H1 (cell line): ENCODE data around the gene SLC7A8. TPM values are rescaled to one million over a fixed set of nuclear protein-coding genes. Genes with fewer than 3 reads are reported as not detected.

ENCODE experiments used
- CTCF ChIA-PET: fragments of 300-600 bp; sonication (Branson Sonifier 250); formaldehyde crosslinking; loops from one replicate; lab custom pipeline; 2021; ENCODE audit not compliant: partially characterized antibody; lab: Charles Lee
- POLR2A ChIA-PET: fragments of 300-600 bp; sonication (Branson Sonifier 250); formaldehyde crosslinking; loops from one replicate; lab custom pipeline; 2021; ENCODE audit warnings: inconsistent platforms; ENCODE audit not compliant: partially characterized antibody; lab: Charles Lee
- DNase-seq, 2 experiments: peaks; one replicate each; pipeline versions ENCODE4 v3.0.0 to v3.0.0-alpha.2; 2010 to 2022; ENCODE audit warnings: low spot score in 2 of 2, low read depth in 1 of 2, mixed read lengths in 1 of 2
- FAIRE-seq: peaks from 2 replicates; lab custom pipeline; 2011; peaks lifted over from hg19 to GRCh38; lab: Jason Lieb, UNC
- H2AFZ ChIP-seq: 2 replicates; pipeline ENCODE4 v1.8.1; 2012; ENCODE audit warnings: low read length, inconsistent platforms
- H2AK5ac ChIP-seq: 2 replicates; pipeline ENCODE4 v1.6.1; 2013; ENCODE audit warnings: low read depth, low read length
- H2BK120ac ChIP-seq: replicated peaks from 2 replicates; pipeline ENCODE3; 2013; ENCODE audit warnings: low read depth, low read length, inconsistent platforms
- H2BK12ac ChIP-seq: 2 replicates; pipeline ENCODE4 v1.6.1; 2013; ENCODE audit warnings: low read depth, low read length
- H2BK15ac ChIP-seq: 2 replicates; pipeline ENCODE4 v1.6.1; 2013; ENCODE audit warnings: low read length
- H2BK20ac ChIP-seq: 2 replicates; pipeline ENCODE4 v1.6.1; 2013; ENCODE audit warnings: low read length
- H2BK5ac ChIP-seq: 2 replicates; pipeline ENCODE4 v1.6.1; 2013; ENCODE audit warnings: low read depth, low read length
- H3K14ac ChIP-seq: 2 replicates; pipeline ENCODE4 v1.6.1; 2013; ENCODE audit warnings: inconsistent platforms; ENCODE audit not compliant: insufficient read length
- H3K18ac ChIP-seq: 2 replicates; pipeline ENCODE4 v1.6.1; 2013; ENCODE audit warnings: low read length; ENCODE audit errors: extremely low read depth
- H3K23ac ChIP-seq: 2 replicates; pipeline ENCODE4 v1.6.1; 2013; ENCODE audit warnings: inconsistent platforms; ENCODE audit not compliant: insufficient read length
- H3K23me2 ChIP-seq: 2 replicates; pipeline ENCODE4 v1.6.1; 2013; ENCODE audit warnings: low read depth, low read length
- H3K27ac ChIP-seq: 2 replicates; pipeline ENCODE4 v1.6.1; 2011; ENCODE audit warnings: low read depth, low read length, inconsistent platforms
- H3K27me3 ChIP-seq, 4 experiments: replicated peaks in 1 of 4; 1 replicate in 1 of 4; 2 replicates in 3 of 4; pipeline versions ENCODE4 v1.6.1 to v1.8.1; 2011 to 2013; ENCODE audit warnings: low read length in 3 of 4, mild to moderate bottlenecking in 3 of 4, inconsistent platforms in 2 of 4, mixed read lengths in 2 of 4, moderate library complexity in 1 of 4; ENCODE audit not compliant: control insufficient read depth in 3 of 4, insufficient read depth in 3 of 4; ENCODE audit errors: extremely low read depth in 1 of 4
- H3K36me3 ChIP-seq, 4 experiments: 2 replicates each; pipeline versions ENCODE4 v1.6.1 to v1.8.1; 2011 to 2013; ENCODE audit warnings: mild to moderate bottlenecking in 4 of 4, low read length in 3 of 4, moderate library complexity in 2 of 4, control low read depth in 1 of 4, inconsistent platforms in 1 of 4; ENCODE audit not compliant: insufficient read depth in 4 of 4, control insufficient read depth in 2 of 4
- H3K4ac ChIP-seq: replicated peaks from 2 replicates; pipeline ENCODE3; 2013; ENCODE audit warnings: low read length, low read depth, mixed read lengths, inconsistent platforms; ENCODE audit not compliant: insufficient read length
- H3K4me1 ChIP-seq, 4 experiments: replicated peaks in 1 of 4; 1 replicate in 1 of 4; 2 replicates in 3 of 4; pipeline versions ENCODE4 v1.6.1 to v1.8.1; 2011 to 2013; ENCODE audit warnings: low read length in 3 of 4, inconsistent platforms in 2 of 4, mixed read lengths in 1 of 4; ENCODE audit not compliant: insufficient read depth in 4 of 4, control insufficient read depth in 3 of 4
- H3K4me2 ChIP-seq, 2 experiments: 2 replicates each; pipeline versions ENCODE4 v1.6.1 to v1.8.1; 2011 to 2013; ENCODE audit warnings: low read depth in 2 of 2, low read length in 2 of 2, control low read depth in 1 of 2, inconsistent platforms in 1 of 2, mild to moderate bottlenecking in 1 of 2; ENCODE audit not compliant: insufficient read depth in 1 of 2
- H3K4me3 ChIP-seq, 4 experiments: fragments of 200-600, 300-600 bp in 1 of 4; sonication (generic), shearing (Covaris generic), sonication (Bioruptor Twin) in 1 of 4; 2 replicates each; pipeline versions ENCODE4 v1.5.1 to v1.8.1; 2011 to 2016; ENCODE audit warnings: low read length in 4 of 4, low read depth in 3 of 4, control low read depth in 2 of 4, inconsistent platforms in 2 of 4, mild to moderate bottlenecking in 2 of 4, mixed read lengths in 1 of 4, moderate library complexity in 1 of 4; ENCODE audit not compliant: insufficient read depth in 2 of 4; ENCODE audit errors: extremely low read depth in 1 of 4
- H3K56ac ChIP-seq: replicated peaks from 2 replicates; pipeline ENCODE3; 2013; ENCODE audit warnings: low read depth, mild to moderate bottlenecking, mixed read lengths, low read length, inconsistent platforms; ENCODE audit not compliant: insufficient read length
- H3K79me1 ChIP-seq: 2 replicates; pipeline ENCODE4 v1.6.1; 2013; ENCODE audit warnings: low read depth, low read length, control low read depth
- H3K79me2 ChIP-seq, 2 experiments: 2 replicates each; pipeline versions ENCODE4 v1.6.1 to v1.8.1; 2012 to 2013; ENCODE audit warnings: low read length in 2 of 2, mild to moderate bottlenecking in 2 of 2, inconsistent platforms in 1 of 2; ENCODE audit not compliant: insufficient read depth in 2 of 2, control insufficient read depth in 1 of 2
- H3K9ac ChIP-seq, 4 experiments: replicated peaks in 1 of 4; 1 replicate in 1 of 4; 2 replicates in 3 of 4; pipeline versions ENCODE4 v1.6.1 to v1.8.1; 2011 to 2013; ENCODE audit warnings: low read depth in 3 of 4, low read length in 3 of 4, control low read depth in 2 of 4, mild to moderate bottlenecking in 2 of 4, moderate library complexity in 2 of 4, inconsistent platforms in 1 of 4; ENCODE audit errors: extremely low read depth in 1 of 4
- H3K9me3 ChIP-seq, 2 experiments: 2 replicates each; pipeline versions ENCODE4 v1.6.1 to v1.8.1; 2012 to 2013; ENCODE audit warnings: mild to moderate bottlenecking in 2 of 2, moderate library complexity in 2 of 2, control low read depth in 1 of 2, inconsistent platforms in 1 of 2, low read depth in 1 of 2, low read length in 1 of 2, mixed read lengths in 1 of 2; ENCODE audit not compliant: insufficient read depth in 2 of 2
- H4K20me1 ChIP-seq, 2 experiments: replicated peaks in 1 of 2; 2 replicates each; pipeline versions ENCODE3 to v1.8.1; 2011 to 2013; ENCODE audit warnings: inconsistent platforms in 2 of 2, low read length in 2 of 2, mild to moderate bottlenecking in 1 of 2; ENCODE audit not compliant: insufficient read depth in 2 of 2, control insufficient read depth in 1 of 2
- H4K5ac ChIP-seq: 2 replicates; pipeline ENCODE4 v1.6.1; 2013; ENCODE audit warnings: low read length, low read depth, mixed read lengths, inconsistent platforms; ENCODE audit not compliant: insufficient read length
- H4K8ac ChIP-seq: 2 replicates; pipeline ENCODE4 v1.8.0; 2013; ENCODE audit warnings: mild to moderate bottlenecking, moderate library complexity, low read length, inconsistent platforms; ENCODE audit not compliant: insufficient read depth; ENCODE audit errors: extremely low read depth
- H4K91ac ChIP-seq: replicated peaks from 2 replicates; pipeline ENCODE3; 2013; ENCODE audit warnings: low read length, mixed read lengths, inconsistent platforms; ENCODE audit not compliant: insufficient read length
- BACH1 ChIP-seq: IDR thresholded peaks from 2 replicates; pipeline ENCODE4 v1.6.1; 2012; ENCODE audit warnings: low read length, improper control_type of control experiment
- JUN ChIP-seq: IDR thresholded peaks from 2 replicates; pipeline ENCODE4 v1.6.1; 2011; ENCODE audit warnings: low read depth, mild to moderate bottlenecking, improper control_type of control experiment, low read length
- PHF8 ChIP-seq: fragments of 200-600 bp; sonication (generic); conservative IDR thresholded peaks from 2 replicates; pipeline ENCODE4 v1.7.1; 2012; ENCODE audit warnings: low read depth, mild to moderate bottlenecking, inconsistent platforms, low read length, moderate library complexity
- RXRA ChIP-seq: IDR thresholded peaks from 2 replicates; pipeline ENCODE4 v1.6.1; 2011; ENCODE audit warnings: low read depth, mild to moderate bottlenecking, low read length, moderate library complexity; ENCODE audit not compliant: insufficient read depth
- SAP30 ChIP-seq: fragments of 300-600 bp; sonication (generic); IDR thresholded peaks from 2 replicates; pipeline ENCODE4 v1.7.1; 2012; ENCODE audit warnings: low read length, moderate library complexity, mild to moderate bottlenecking, inconsistent platforms; ENCODE audit not compliant: insufficient read depth, insufficient replicate concordance
- TBP ChIP-seq: IDR thresholded peaks from 2 replicates; pipeline ENCODE4 v1.6.1; 2011; ENCODE audit warnings: low read depth, low read length, improper control_type of control experiment
- YY1 ChIP-seq: IDR thresholded peaks from 2 replicates; pipeline ENCODE4 v1.6.1; 2011; ENCODE audit warnings: low read depth, mild to moderate bottlenecking, low read length
- WGBS, 2 experiments: shearing (Covaris generic) in 1 of 2; methylation state at CpG; one replicate each; pipeline versions ENCODE4 v1.1.6 to v1.1.7; 2013 to 2015; ENCODE audit warnings: low lambda C conversion rate in 2 of 2, mixed read lengths in 2 of 2, inconsistent platforms in 1 of 2, low coverage in 1 of 2, missing lambda C conversion rate in 1 of 2; ENCODE audit not compliant: insufficient replicate concordance in 2 of 2, insufficient coverage in 1 of 2, insufficient read length in 1 of 2; ENCODE audit errors: extremely low coverage in 1 of 2, missing lambda C conversion rate in 1 of 2; 5-methylcytosine and 5-hydroxymethylcytosine counted together
- polyA plus RNA-seq, 7 experiments: library from polyadenylated mRNA; depleted of rRNA in 3 of 7; stranded (reverse) in 5 of 7; unstranded in 2 of 7; fragments of >200 nt in 5 of 7; fragments of 200-250 nt in 2 of 7; gene quantifications; 1 replicate in 5 of 7; 2 replicates in 1 of 7; 4 replicates in 1 of 7; pipeline versions ENCODE4 v1.2.1 to v1.2.3, GENCODE V29; 2011 to 2013; ENCODE audit warnings: missing spikeins in 2 of 7, mixed read lengths in 2 of 7
- total RNA-seq: library from RNA; stranded (reverse); fragmentation: NEBNext Ultra II Directional; extraction: Animal tissue kit (Norgen Biotek cat#: 25700); gene quantifications from 2 replicates; pipeline ENCODE4 v1.2.1, GENCODE V29; 2021
- TF ChIP-seq, protein P1 (sequence below): IDR thresholded peaks from 2 replicates; pipeline ENCODE4 v1.6.1; 2012; ENCODE audit warnings: low read length, inconsistent platforms
- TF ChIP-seq, protein P2 (sequence below): IDR thresholded peaks from 2 replicates; pipeline ENCODE4 v1.6.1; 2011; ENCODE audit warnings: low read length, improper control_type of control experiment
- TF ChIP-seq, protein P3 (sequence below): IDR thresholded peaks from 2 replicates; pipeline ENCODE4 v1.6.1; 2012; ENCODE audit warnings: inconsistent platforms

SLC7A8 gene
- total and polyA plus RNA-seq, 2 of the 8 experiments (the other 6 are each of a cell fraction or from before 2014, with no cell fraction given) = 182 to 204 TPM

DNA sequence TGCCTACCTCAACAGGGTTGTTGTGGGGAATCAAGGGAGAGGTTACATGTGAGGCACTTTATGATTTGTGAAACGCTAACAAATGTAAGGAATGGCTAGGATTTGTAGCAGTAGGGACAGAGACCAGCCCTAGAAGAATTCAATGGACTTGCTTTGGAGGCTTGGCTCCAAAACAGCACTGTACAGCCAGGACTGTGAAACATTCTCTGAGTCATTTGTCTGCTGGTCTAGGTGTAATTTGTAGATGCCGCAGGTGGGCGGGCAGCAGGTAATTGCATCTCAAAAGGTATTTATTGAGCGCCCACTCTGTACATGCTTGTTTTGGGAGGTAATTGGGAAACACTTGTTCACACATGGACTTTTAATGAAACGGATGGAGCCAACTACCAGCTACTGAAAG, 11.4 kb downstream of the SLC7A8 start:
- Histone ChIP-seq H2AK5ac (no peak overlapping the region), H3K4ac (no peak overlapping the region), H2BK12ac (no peak overlapping the region), H3K23me2 (no peaks in the 10 kb centered on the region), H3K18ac (no peak overlapping the region), H3K9ac (no peak overlapping the region), H3K14ac (no peak overlapping the region), H3K27me3 (no peaks in the 10 kb centered on the region), H3K36me3 (peaks cover 0 to 17% (median 8%) of the 10 kb centered on the region in 4 experiments; a peak in 7 of 8 replicates), H3K79me2 (peaks cover 3 to 59% of the 10 kb centered on the region in 2 experiments; a peak in 3 of 4 replicates), H4K8ac (no peak overlapping the region), H2BK5ac (no peak overlapping the region), H2AFZ (no peak overlapping the region), H3K4me2 (no peak overlapping the region), H3K4me3 (no peak overlapping the region), H3K23ac (no peak overlapping the region), H3K27ac (no peak overlapping the region), H2BK15ac (no peak overlapping the region), H4K20me1 (peaks cover 0 to 8% of the 10 kb centered on the region in 2 experiments), H3K56ac (no peak overlapping the region), H4K5ac (no peak overlapping the region), H2BK20ac (no peak overlapping the region), H4K91ac (no peak overlapping the region), H3K4me1 (peaks cover 2 to 17% (median 14%) of the 10 kb centered on the region in 4 experiments; a peak in 5 of 7 replicates), H2BK120ac (no peak overlapping the region), H3K9me3 (no peaks in the 10 kb centered on the region), H3K79me1 (peaks cover 17% of the 10 kb centered on the region)
- ChIA-PET POLR2A (interaction anchor here (1.0 to 3.2 kb wide), 4 partner anchors 9 to 29 kb away, joined by 3 to 15 read pairs (median 8); no protein-coding TSS in a partner anchor), CTCF (interaction anchor here (0.7 to 12.1 kb wide), 9 partner anchors 9 to 124 kb away, joined by 3 to 128 read pairs (median 6); partner anchors contain the start of gene SLC7A8)
- FAIRE-seq (no peak), DNase-seq (no peak)
- WGBS, 2 experiments = 94% methylated on average over 5 of the region's 5 CpGs; no CpG with 5 or more reads in 1 of the 2 experiments
- TF ChIP-seq, protein P1, sequence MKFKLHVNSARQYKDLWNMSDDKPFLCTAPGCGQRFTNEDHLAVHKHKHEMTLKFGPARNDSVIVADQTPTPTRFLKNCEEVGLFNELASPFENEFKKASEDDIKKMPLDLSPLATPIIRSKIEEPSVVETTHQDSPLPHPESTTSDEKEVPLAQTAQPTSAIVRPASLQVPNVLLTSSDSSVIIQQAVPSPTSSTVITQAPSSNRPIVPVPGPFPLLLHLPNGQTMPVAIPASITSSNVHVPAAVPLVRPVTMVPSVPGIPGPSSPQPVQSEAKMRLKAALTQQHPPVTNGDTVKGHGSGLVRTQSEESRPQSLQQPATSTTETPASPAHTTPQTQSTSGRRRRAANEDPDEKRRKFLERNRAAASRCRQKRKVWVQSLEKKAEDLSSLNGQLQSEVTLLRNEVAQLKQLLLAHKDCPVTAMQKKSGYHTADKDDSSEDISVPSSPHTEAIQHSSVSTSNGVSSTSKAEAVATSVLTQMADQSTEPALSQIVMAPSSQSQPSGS = no peak
- TF ChIP-seq SAP30 (no peak), TBP (no peak), PHF8 (no peak), JUN (no peak), YY1 (no peak), BACH1 (no peak), RXRA (no peak)
- TF ChIP-seq, protein P2, sequence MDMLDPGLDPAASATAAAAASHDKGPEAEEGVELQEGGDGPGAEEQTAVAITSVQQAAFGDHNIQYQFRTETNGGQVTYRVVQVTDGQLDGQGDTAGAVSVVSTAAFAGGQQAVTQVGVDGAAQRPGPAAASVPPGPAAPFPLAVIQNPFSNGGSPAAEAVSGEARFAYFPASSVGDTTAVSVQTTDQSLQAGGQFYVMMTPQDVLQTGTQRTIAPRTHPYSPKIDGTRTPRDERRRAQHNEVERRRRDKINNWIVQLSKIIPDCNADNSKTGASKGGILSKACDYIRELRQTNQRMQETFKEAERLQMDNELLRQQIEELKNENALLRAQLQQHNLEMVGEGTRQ = no peak
- TF ChIP-seq, protein P3, sequence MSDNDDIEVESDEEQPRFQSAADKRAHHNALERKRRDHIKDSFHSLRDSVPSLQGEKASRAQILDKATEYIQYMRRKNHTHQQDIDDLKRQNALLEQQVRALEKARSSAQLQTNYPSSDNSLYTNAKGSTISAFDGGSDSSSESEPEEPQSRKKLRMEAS = no peak
